OCI-LY3 (cell line): ENCODE data around the gene POLR1B.
"Not testable (repeated sequence)": the region's sequence is repeated elsewhere in the genome, so short reads cannot be mapped to it uniquely, and the experiment has no call there.

Experiments
- H2AFZ ChIP-seq: fragments of 200-600, 300-600 bp; shearing (Covaris generic); 2 replicates; pipeline ENCODE4 v1.6.0; 2014; ENCODE audit warnings: antibody characterized with exemption, low read depth, low read length
- H3K27ac ChIP-seq: fragments of 200-600, 300-600 bp; sonication (generic); 2 replicates; pipeline ENCODE4 v1.5.1; 2014; ENCODE audit warnings: mild to moderate bottlenecking, low read length, moderate library complexity, mixed read lengths
- H3K27me3 ChIP-seq: fragments of 200-600, 300-600 bp; sonication (generic); 2 replicates; pipeline ENCODE4 v1.6.1; 2014; ENCODE audit warnings: low read depth, low read length, mixed read lengths
- H3K36me3 ChIP-seq: fragments of 200-600, 300-600 bp; sonication (generic); replicated peaks from 2 replicates; pipeline ENCODE3; 2014; ENCODE audit warnings: low read depth, low read length, mixed read lengths
- H3K4me1 ChIP-seq: fragments of 300-600, 200-600 bp; sonication (generic); 2 replicates; pipeline ENCODE4 v1.6.1; 2014; ENCODE audit warnings: low read length, mixed read lengths
- H3K4me2 ChIP-seq: fragments of 200-600, 300-600 bp; sonication (generic); 2 replicates; pipeline ENCODE4 v1.6.1; 2014; ENCODE audit warnings: low read length, mixed read lengths
- H3K4me3 ChIP-seq: fragments of 300-600, 200-600 bp; sonication (generic); 2 replicates; pipeline ENCODE4 v1.5.1; 2014; ENCODE audit warnings: antibody characterized with exemption, mild to moderate bottlenecking, low read length, moderate library complexity
- H3K79me2 ChIP-seq: fragments of 300-600, 200-600 bp; shearing (Covaris generic); 2 replicates; pipeline ENCODE4 v1.6.1; 2014; ENCODE audit warnings: mild to moderate bottlenecking, low read length, mixed read lengths
- H3K9ac ChIP-seq: fragments of 300-600, 200-600 bp; shearing (Covaris generic); 2 replicates; pipeline ENCODE4 v1.6.0; 2014; ENCODE audit warnings: mild to moderate bottlenecking, low read length, moderate library complexity
- H3K9me3 ChIP-seq: fragments of 200-600, 300-600 bp; shearing (Covaris generic); 2 replicates; pipeline ENCODE4 v1.6.1; 2014; ENCODE audit warnings: low read length, mixed read lengths; ENCODE audit not compliant: insufficient read depth
- H4K20me1 ChIP-seq: fragments of 200-600, 300-600 bp; sonication (generic); 2 replicates; pipeline ENCODE4 v1.6.1; 2016; ENCODE audit warnings: low read length, mixed read lengths; ENCODE audit not compliant: insufficient read depth
- EZH2phosphoT487 ChIP-seq: fragments of 200-600 bp; shearing (Covaris generic); IDR thresholded peaks from 2 replicates; pipeline ENCODE4 v1.6.1; 2018; ENCODE audit warnings: antibody characterized with exemption, mixed run types, low read depth
- TF ChIP-seq, protein P1 (sequence below): fragments of 200-600, 300-600 bp; sonication (generic); IDR thresholded peaks from 2 replicates; pipeline ENCODE4 v1.5.1; 2014; ENCODE audit warnings: antibody characterized with exemption, low read length, low read depth

Gene POLR1B

GRCh38 chr2:112528541-112528940, 13.7 kb upstream of the POLR1B start:
- H3K4me1 ChIP-seq = no peaks in the 10 kb centered on the region
- H4K20me1 ChIP-seq = no peaks in the 10 kb centered on the region
- no peaks in the 10 kb centered on the region for H3K27me3 ChIP-seq
- no peak overlapping the region for H3K4me3 ChIP-seq
- no peaks in the 10 kb centered on the region for H3K9me3 ChIP-seq
- no peak overlapping the region for H3K4me2 ChIP-seq
- TF ChIP-seq EZH2phosphoT487 = no peak
- TF ChIP-seq, protein P1, sequence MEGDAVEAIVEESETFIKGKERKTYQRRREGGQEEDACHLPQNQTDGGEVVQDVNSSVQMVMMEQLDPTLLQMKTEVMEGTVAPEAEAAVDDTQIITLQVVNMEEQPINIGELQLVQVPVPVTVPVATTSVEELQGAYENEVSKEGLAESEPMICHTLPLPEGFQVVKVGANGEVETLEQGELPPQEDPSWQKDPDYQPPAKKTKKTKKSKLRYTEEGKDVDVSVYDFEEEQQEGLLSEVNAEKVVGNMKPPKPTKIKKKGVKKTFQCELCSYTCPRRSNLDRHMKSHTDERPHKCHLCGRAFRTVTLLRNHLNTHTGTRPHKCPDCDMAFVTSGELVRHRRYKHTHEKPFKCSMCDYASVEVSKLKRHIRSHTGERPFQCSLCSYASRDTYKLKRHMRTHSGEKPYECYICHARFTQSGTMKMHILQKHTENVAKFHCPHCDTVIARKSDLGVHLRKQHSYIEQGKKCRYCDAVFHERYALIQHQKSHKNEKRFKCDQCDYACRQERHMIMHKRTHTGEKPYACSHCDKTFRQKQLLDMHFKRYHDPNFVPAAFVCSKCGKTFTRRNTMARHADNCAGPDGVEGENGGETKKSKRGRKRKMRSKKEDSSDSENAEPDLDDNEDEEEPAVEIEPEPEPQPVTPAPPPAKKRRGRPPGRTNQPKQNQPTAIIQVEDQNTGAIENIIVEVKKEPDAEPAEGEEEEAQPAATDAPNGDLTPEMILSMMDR = no peak
- H3K9ac ChIP-seq = no peak overlapping the region
- H2AFZ ChIP-seq = no peak overlapping the region
- H3K27ac ChIP-seq = no peak overlapping the region
- H3K79me2 ChIP-seq = no peaks in the 10 kb centered on the region
- peaks cover 8% of the 10 kb centered on the region for H3K36me3 ChIP-seq

DNA sequence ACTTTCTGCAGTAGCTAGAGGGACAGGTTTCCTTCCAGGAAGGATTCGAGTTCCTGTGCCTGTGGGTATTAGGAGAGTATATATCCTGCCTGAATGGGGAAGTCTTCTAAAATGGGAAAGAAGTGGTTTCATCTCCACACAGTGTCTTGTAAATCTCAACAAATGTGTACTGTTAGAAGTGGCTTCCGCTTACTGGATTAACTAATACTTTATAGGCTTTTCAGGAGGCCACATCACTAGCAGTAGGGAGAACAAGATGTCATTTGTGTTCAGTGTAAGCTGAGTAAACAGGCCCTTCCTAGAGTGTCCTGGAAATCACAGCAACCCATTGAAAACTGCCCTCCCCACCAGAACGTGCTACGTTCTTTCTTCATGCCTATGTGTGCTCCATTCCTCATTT, 12.5 kb upstream of the POLR1B start:
- no peak overlapping the region for H2AFZ ChIP-seq
- no peak overlapping the region for H3K4me2 ChIP-seq
- H3K4me1 ChIP-seq = no peaks in the 10 kb centered on the region
- no peaks in the 10 kb centered on the region for H4K20me1 ChIP-seq
- no peaks in the 10 kb centered on the region for H3K27me3 ChIP-seq
- TF ChIP-seq, protein P1 = no peak
- no peak for TF ChIP-seq EZH2phosphoT487
- no peak overlapping the region for H3K9ac ChIP-seq
- H3K9me3 ChIP-seq = no peaks in the 10 kb centered on the region
- no peak overlapping the region for H3K27ac ChIP-seq
- H3K36me3 ChIP-seq = peaks cover 8% of the 10 kb centered on the region
- H3K79me2 ChIP-seq = no peaks in the 10 kb centered on the region
- no peak overlapping the region for H3K4me3 ChIP-seq

- Histone ChIP-seq H3K4me3 (no peak overlapping the region), H3K9ac (no peak overlapping the region), H3K4me1 (no peaks in the 10 kb centered on the region), H3K36me3 (peaks cover 8% of the 10 kb centered on the region), H3K9me3 (no peaks in the 10 kb centered on the region), H3K4me2 (no peak overlapping the region), H4K20me1 (no peaks in the 10 kb centered on the region), H3K27ac (no peak overlapping the region), H3K79me2 (no peaks in the 10 kb centered on the region), H3K27me3 (no peaks in the 10 kb centered on the region), H2AFZ (no peak overlapping the region)
- no peak for TF ChIP-seq EZH2phosphoT487
- TF ChIP-seq, protein P1 = no peak
These were observed 11.5 kb upstream of the POLR1B start for GRCh38 chr2:112530728-112531127.

- Histone ChIP-seq H3K36me3 (no peaks in the 10 kb centered on the region), H3K27me3 (no peaks in the 10 kb centered on the region), H3K4me2 (no peak overlapping the region), H4K20me1 (no peaks in the 10 kb centered on the region), H3K9ac (no peak overlapping the region), H2AFZ (no peak overlapping the region), H3K4me3 (no peak overlapping the region), H3K79me2 (no peaks in the 10 kb centered on the region), H3K4me1 (no peaks in the 10 kb centered on the region), H3K9me3 (no peaks in the 10 kb centered on the region), H3K27ac (no peak overlapping the region)
- no peak for TF ChIP-seq EZH2phosphoT487
- TF ChIP-seq, protein P1 = no peak
These were observed 7.4 kb upstream of the POLR1B start for GRCh38 chr2:112534826-112535225.

DNA sequence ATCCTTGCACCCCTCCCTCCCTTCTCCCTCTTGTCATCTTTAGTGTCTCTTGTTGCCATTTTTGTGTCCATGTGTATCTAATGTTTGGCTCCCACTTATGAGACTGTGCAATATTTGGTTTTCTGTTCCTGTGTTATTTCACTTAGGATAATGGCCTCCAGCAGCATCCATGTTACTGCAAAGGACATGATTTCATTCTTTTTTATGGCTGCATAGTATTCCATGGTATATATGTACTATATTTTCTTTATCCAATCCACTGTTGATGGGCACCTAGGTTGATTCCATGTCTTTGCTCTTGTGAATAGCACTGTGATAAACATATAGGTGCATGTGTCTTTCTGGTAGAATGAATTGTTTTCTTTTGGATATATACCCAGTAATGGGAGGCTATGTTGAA, 5.6 kb upstream of the POLR1B start:
- H3K4me2 ChIP-seq, H3K27me3 ChIP-seq, H4K20me1 ChIP-seq, H2AFZ ChIP-seq, H3K36me3 ChIP-seq, H3K9ac ChIP-seq, H3K27ac ChIP-seq, H3K79me2 ChIP-seq, H3K9me3 ChIP-seq, H3K4me3 ChIP-seq, H3K4me1 ChIP-seq: not testable (repeated sequence)
